Testis (tissue), 2 donors: Measurements from ENCODE around the gene ING3.

Experiments
- CTCF ChIP-seq, 3 experiments: fragments of 450-650 bp in 2 of 3; fragments of 200-600 bp in 1 of 3; sonication (generic) in 1 of 3; IDR thresholded peaks; one replicate each; pipeline ENCODE4 v1.5.1; 2016 to 2019; ENCODE audit warnings: antibody characterized with exemption in 3 of 3, mild to moderate bottlenecking in 2 of 3, moderate library complexity in 1 of 3
- POLR2A ChIP-seq: fragments of 450-650 bp; IDR thresholded peaks from one replicate; pipeline ENCODE4 v1.6.1; 2017; ENCODE audit warnings: antibody characterized with exemption, mild to moderate bottlenecking, moderate library complexity

- no peak for TF ChIP-seq POLR2A
- TF ChIP-seq CTCF (IDR thresholded peaks at IDR 0.05): no peak
Measured at GRCh38 chr7:120994512-120995410, 44.2 kb downstream of the ING3 start.
